NCI-H146 (cell line): Measurements from ENCODE around the gene TNIK.

Source experiments
- DNase-seq: peaks from one replicate; lab custom pipeline; 2025; lab: John Stamatoyannopoulos, UW

The TNIK gene

DNA sequence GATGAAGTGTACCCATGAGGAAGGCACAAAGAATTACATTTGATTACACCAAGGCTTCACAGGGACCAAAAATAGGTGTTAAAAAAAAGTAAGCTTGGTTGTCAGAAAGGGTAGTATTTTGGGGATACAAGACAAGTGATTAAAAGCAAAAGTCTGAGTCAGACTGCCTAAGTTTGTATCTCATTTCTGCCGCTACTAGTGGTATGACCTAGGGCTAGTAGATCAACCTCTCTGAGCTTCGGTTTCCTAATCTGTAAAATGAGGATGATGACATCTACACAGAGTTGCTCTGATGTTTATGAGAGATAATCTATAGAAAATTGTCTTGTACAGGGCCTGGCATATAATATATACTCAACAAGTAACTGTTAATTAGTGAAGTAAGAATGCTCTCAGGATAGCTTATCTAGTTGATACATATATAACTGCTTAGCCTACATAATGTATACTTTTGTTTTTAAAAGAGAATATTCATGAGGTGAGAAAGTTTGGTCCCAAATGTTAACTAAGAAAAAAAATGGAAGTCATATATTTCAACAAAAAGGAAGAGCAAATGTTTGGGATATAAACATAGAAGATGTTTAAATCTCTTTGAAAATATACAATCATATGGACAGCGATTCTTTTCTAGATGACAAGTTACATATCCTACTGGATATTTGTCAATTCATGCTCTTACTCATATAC lies 270.7 kb downstream of the TNIK start:
- no peak for DNase-seq

DNA sequence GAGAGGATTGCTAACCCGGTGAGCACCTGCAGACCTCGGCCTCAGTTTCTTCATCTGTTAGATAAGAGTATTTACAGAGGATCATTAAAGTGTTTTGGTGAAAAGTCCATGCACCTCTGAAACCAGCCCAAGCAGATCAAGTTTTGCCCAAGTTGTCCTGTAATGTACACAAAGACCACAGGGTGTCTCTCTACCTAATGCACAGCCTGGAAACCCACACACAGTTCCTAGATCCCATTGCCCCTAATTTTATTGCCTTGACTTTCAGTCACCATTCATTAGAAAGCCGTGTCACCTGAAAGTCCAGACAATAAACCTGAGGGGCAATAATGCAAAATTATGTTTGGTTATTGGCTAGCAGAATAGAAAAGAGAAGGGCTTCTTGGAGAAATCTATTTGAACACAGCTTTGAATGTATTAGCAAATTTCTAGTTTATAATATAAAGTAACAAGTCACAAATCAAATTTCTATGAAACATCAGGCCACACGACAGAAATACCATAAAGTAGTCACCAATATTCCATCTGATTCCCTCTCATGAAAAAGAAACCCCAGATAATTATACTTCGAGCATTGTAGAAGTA lies 272.4 kb downstream of the TNIK start:
- peak; percentile 22 for DNase-seq

DNA sequence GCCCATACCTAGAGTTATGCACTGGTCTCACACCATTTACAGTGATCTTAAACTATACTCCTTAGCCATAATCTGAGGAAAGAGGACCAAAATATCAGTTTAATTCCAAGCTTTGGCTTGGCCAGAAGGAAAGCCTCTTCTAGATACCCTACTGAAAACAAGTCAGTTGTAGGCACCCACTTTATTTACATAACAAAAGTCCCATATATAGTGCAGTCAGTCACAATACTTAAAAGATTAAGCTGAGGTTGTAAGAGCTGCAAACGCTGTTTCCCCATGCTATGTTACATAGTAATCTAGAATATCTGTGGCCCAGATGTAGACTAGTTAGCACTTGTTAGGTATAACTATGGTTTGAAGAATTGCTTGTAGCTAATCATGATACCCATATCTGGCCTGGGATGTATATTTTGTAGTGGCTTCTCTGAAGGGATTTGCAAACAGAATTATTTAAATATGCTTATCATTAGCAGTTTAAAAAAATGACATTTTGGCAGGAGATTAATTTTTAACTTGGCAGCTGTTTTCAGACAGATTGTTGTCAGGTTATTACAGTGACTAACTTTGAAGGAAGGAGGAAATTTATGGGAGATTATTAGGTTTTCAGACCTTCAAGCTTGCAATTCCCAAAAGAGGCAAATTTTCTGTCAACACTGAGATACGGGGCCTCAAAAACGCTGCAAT lies 273.2 kb downstream of the TNIK start:
- DNase-seq: no peak

DNA sequence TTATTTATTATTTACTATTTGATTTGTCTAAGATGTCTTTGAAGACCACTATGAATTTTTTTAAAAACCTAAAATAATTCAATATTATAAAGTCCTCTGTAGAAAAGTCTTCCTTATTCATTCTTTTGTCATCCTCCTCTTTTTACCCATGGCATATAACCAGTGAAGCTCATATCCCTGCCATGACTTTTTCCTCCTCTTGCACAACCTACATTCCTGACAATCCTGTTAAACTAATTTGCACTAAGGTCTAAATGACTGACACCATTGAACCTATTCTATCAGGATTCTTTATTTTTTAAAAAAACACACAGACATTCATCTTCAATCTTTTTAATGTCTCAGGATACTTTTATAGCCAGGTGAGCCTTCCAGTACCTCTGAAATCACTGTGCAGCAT lies 273.8 kb downstream of the TNIK start:
- no peak for DNase-seq

DNA sequence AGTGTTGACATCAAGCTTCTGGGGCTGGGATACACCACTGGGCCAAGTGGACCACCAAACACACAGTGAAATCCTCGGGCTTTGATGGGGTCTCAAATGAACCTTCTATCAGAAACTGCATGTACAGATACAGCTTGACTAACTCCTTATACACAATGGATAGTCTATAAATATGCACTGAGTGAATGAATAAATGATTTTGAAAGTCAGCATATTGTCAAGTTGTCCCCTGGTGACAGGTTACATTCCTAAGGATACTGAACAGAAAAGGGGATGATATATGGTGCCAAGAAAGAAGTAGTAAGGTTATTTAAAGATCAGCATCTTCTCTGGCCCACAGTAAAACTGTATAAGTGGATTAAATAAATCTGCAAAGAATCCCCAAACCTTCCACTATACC lies 274.2 kb downstream of the TNIK start:
- no peak for DNase-seq

DNA sequence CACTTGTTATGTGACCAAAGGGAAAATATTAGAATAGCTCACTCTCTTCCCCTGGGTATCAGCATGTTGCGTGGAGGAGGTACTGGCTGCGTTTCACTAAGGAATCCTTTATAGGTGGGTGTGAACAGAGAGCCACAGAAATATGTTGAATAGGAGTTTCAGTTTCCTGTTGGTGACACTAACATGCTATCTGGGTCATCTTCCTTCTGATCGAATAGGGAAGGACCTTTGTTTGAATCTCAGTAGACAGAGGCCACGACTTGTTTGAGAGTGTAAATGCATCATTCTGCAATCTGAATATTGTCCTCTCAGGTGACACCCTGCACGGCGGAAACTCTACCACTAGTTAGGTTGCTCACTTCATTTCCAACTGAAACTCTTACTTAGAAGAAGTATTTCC lies 275.8 kb downstream of the TNIK start:
- DNase-seq: no peak

DNA sequence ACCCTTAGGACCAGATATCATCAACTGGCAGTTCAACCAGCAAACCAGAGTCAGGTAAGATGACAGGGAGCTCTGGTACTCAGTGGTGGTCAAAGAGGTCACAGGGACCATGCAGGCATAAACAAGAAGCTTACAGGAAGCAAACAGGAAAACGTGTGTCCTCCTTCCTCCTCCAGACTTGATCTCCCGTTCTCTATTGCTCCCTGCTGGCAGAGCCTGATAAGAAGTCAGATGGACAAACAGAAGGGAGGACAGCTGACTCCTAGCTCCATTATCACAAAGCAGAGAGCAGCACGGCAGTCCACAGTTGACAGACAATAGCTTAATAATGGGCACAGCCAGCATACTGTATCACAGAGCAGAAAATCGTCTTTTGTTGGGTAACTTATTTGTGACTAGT lies 277.2 kb downstream of the TNIK start:
- peak; percentile 24 for DNase-seq

DNA sequence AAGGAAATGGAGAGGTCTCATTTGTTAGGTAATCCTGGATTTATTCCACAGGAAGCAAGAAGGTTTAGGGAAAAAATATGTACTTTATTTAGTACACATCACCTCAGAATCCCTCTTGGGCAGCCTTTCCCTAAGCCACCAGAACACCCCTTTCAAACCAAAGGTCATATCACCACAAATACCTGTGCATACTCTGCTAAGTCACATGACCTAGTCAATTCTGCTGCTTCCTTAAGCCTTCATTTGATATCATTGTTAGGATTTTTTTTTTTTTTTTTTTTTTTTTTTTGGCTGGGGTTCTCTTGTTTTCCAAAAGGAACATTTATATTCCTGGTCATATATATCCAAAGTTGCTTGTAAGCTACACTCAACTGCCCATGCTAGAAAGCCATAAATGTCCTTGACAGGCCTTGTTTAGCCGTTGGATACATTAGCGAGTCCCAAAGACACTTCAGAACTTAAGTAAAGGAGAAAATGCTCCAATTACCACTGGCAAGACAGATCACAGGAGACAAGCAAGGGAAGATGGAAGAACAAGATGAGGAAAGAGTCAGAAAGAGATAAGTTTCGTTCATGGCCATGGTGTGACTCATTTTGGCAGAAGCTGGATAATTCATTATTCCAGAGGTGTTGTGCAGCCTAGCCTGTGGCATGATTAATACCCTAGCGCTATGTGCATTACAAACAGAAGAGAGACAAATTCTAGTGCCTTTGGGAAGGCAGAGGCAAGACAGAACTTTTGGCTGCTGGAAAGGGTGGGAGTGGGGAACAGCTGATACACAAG lies 278.1 kb downstream of the TNIK start:
- no peak for DNase-seq

DNA sequence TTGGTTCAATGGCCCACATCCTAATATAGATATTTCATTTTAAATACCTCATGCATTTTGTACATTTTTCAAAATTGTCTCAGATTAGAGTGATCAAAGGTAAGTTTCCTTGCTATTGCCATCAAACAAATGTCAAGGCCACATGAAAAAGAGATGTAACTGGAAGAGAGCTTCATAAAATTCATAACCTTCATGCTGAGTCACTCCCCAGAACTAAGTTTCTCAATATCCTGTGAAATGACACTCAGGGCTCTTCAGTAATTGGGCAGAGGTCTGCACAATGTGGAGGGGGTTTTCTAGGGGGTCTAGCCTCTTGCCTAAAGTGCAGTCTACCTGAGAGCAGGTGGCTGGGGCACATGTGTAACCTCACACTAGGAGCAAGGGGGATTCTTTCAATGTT lies 281.5 kb downstream of the TNIK start:
- DNase-seq: no peak

DNA sequence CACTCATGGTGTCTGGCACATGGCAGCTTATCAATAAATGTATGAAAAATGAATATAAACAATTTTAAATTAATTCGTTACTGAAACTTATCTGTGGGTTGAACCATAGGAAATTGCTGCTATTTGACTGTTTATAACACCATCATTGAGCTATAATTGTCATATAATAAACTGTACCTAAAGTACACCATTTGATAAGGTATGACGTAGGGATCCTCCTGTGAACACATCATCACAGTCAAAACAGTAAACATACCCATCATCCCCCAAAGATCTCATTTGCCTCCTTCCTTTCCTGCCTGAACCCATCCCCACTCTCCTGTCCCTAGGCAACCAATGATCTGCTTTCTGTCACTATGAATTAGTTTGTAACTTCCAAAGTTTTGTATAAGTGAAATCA lies 282.7 kb downstream of the TNIK start:
- DNase-seq: no peak

DNA sequence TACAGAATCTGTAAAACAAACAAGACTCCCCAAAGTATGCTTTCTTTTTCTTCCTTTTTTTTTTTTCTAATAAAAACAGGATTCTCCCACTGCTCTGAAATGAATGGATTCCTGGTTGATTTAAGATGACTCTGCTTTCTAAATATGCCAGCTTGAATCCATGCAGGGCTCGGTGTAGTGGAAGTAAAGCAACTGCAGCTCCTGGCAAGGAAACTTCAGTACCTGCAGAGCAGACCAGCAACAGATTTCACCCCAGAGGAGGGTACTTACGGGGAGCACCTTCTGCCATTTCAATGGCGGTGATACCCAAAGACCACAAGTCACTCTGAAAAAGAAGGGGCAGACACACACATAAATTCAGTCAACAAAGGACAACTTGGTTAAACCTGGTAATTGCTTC lies 283.1 kb downstream of the TNIK start:
- DNase-seq: no peak

DNA sequence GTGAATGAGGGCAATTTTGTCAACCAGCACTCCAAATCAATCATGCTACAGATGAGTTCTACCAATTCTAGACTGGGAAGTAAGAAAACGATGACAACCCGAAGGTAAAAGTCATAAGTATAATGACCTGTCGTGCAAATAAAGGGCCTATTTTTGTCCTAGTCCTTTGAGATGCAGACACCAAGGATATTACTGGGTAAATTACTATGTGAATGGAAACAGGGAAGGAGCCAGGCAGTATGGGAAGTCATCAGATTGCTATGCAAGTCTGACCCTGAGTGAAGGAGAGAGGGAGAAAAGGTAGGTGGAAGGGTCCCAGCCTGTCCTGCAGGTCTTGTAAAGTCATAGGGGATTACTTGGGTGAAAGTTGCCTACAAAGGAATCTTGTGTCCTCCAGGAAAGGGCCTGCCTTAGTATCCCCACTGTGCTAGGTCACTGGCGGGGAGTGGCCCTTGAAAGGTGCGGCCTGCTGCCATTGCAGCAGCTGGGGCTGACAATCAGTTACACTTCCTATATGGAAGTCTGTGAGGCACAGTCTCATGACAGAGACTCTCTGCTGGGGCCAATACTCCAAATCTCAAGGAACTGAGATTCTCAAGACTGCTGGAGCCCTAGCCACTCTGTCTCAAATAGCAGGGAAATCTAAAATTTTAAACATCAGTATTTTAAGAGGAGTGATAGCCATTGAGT lies 283.8 kb downstream of the TNIK start:
- no peak for DNase-seq

DNA sequence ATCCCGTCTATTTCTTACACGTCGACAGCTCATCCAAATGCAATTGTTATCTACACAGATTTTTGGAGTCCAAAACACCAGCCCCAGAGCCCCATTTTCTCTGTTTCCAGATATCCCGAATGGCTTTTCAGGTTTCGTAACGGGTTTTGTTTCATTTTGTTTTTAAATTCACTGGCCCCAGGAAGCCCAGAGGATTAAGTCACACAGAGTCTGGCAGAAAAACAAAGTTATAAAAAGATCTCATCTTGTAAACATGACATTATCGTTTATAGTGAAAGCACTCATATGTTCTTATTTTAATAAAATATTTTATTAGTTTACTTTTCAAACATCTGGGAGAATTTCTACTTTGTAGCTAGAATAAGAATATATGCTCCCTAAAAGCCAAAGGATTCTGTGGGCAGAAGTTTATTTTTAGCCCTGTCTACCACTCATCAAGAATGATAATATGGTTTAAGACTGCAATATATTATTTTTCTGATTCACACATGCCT lies 284.4 kb downstream of the TNIK start:
- DNase-seq: no peak

DNA sequence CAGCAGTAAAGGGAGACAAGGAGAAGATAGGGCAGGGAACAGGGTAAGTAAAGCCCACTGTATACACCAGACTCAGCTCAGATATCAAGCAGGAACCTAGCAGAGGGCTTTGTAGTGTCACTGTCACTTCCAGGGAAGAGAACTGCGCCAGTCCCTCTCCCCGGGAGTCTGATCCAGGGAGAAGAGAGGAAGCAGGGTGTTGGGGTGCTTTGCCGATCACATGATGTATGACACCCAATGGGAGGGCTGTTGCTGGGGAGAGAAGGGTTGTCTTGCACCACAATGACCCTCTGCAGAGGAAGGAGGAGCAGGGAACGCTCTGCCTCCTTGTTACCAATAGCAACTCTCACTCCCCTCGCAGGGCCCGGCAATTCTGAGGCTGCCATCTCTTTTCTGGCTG lies 286.5 kb downstream of the TNIK start:
- no peak for DNase-seq

DNA sequence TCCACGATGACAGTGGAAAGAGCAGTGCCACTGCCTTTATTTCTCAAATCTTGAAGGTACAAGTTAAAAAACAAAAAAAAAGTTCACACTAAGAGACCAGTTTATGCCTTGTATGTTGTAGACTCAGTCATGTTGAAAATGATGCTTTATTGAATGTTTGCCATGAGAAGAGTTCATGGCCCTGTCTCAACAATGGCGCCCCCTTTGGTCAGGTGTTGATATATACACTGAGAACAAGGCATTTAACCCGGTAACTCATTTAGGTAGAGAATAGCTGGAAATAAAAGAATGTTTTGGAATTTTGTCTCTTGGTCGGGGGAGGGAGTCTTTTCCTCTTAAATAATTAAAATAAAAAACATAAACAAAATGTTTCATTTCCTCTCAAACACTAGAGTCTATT lies 288.1 kb downstream of the TNIK start:
- DNase-seq: no peak

DNA sequence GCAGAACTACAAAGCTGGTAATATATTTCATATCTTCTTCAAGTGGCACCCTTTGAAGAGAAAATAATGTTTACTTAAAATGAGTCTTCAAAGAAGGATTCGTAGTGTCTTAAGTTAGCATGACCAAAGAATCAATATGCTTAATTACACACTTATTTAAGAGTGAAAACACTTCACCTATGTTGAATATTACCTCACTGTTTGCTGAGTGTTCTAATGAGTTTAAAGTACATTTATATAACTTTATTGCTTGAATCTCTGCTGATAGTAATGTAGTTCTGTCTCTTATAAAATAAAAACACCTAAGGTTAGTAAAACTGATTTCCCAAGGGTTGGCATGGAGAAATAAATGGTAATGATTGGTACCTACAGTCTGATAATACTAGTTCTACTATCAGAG lies 290.3 kb downstream of the TNIK start:
- DNase-seq: no peak

DNA sequence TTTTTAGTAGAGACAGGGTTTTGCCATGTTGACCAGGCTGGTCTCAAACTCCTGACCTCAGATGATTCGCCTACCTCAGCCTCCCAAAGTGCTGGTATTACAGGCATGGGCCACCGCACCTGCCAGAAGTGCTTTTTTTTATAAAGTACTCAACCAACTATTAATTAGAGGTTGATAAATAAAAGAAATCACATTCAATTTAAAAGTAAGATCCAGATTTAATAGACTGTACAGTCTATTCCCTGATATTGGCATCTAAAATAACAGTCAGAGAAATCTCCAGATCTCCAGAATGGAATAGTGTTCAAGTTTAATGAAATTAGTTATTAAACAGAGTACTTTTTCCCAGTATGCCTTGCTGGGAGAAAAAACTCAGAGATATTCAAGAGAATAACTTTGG lies 290.8 kb downstream of the TNIK start:
- DNase-seq: no peak

DNA sequence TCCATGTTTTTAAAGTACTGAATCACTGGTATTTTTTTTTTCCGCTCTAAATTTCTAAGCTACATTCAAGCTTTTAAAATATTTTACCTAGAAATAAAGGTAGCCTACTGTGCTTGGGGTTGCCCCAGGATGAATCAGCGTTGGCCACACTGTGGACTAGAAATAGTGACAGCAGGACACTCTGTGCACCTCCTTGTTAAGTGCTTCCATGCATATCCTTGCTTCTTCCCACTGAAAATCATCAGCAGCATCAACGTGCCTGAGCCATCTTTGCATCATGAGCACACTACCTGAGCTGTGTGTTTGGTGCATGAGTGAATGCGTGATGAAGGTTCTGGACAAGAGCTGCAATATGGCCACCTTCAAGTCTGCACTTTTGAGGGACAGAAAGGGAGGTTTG lies 291.7 kb downstream of the TNIK start:
- DNase-seq: no peak

DNA sequence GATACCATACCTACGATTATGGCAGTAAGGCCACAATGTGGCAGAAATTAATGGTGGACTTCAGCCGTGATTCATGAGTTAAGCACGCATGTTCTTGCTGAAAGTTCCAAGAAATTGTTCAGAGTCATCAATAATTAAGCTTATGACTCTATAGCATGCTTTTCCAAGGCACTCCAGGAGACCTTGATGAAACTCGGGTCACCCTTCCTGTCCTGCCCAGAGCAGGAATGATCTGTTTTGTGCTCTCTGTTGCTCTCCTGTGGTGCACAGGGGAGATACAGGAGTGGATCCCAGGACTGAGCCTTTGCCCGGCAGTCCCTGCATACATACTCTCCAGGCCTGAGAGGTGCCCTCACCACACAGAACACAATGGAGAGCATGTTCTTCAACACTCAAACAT lies 292.1 kb downstream of the TNIK start:
- DNase-seq: no peak

DNA sequence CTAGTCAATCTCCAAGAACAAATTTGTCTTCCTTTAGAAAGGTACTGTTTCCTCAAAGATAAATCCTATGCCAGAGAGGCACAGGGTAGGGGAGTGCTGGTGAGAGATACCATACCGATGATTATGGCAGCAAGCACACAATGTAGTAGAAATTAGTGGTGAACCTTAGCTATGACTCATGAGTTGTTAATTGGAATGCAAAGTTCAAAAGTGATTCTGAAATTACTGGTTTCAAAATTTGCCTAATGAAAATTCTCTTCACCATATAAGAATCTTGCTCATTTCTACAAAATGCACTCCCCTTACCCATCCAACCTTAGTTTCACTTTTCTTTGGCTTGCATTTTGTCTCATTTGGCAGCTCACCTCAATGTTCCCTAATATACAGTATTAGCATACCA lies 294.2 kb downstream of the TNIK start:
- DNase-seq: no peak

DNA sequence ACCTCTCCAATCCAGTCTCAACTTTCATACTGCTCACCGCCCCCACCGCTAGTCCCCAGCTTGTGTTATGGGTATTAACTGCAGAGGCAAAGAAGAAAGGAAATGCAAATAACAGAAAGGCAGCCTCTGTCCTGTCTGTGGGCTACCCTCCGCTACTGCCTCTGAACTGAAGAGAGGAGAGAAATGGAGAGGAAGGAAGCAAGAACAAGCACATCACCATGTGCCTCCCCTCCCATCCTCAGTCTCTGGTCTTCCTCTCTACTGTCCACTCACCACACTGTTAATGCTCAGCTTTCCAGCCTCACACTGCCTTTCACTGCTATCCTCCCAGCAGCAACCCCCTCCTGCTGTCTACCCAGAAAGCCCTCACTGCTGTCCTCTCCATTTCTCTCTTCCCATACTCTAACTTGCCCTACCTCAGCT lies 294.7 kb downstream of the TNIK start:
- no peak for DNase-seq

DNA sequence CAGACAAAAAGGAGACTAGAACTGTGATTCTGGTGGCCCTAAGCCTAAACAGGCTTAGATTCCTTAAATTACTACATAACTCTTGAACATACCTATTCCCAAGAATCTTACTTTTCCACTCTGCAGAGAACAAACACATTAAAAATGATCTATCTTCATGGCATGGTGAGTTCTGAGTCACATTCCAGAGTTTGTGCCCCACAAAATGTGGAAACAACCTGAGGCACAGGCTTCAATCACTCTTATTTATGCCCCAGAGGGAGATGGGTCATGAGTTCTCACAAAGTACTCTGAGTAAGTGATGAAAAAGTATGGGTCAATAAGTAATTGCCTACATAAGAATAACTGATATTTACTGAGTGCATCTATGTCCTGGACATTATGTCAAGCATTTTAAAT lies 296.1 kb downstream of the TNIK start:
- DNase-seq: no peak
